ENCODE results near the gene MAGI2.

Gene MAGI2

DNA sequence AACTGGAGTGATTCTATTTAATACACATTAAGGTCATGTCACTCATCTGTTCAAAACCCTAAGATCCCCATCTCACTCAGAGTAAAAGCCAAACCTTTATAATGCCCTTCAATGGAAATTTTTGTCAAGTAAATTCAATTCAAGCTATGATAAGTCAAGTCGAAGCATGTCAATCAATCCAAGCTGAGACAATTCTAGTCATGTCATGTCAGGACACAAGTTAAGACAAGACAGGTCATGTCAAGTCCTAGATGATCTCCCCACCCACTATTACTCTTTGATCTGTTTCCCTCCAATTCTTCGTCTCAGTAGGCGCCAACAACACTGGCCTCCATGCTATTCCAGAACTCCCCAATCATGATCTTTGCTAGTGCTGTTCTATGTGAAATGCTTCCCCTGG is 141.4 kb downstream of the MAGI2 start:
- Histone ChIP-seq H3K36me3 (ENCODE audit: control insufficient read depth in 2 of 2, insufficient read depth in 2 of 2, low read length in 2 of 2) (no peaks in the 10 kb centered on the region), H3K27me3 (ENCODE audit: control insufficient read depth in 1 of 2, insufficient read depth in 2 of 2, low read length in 2 of 2) (no peaks in the 10 kb centered on the region), H3K4me3 (ENCODE audit: low read length in 2 of 2) (no peak overlapping the region), H3K27ac (ENCODE audit: low read length) (no peak overlapping the region), H3K9ac (ENCODE audit: low read length in 2 of 2) (no peak overlapping the region), H3K9me3 (ENCODE audit: control insufficient read depth in 2 of 2, low read length in 2 of 2) (no peaks in the 10 kb centered on the region), H3K4me1 (ENCODE audit: control insufficient read depth, insufficient read depth, low read length) (no peaks in the 10 kb centered on the region)

DNA sequence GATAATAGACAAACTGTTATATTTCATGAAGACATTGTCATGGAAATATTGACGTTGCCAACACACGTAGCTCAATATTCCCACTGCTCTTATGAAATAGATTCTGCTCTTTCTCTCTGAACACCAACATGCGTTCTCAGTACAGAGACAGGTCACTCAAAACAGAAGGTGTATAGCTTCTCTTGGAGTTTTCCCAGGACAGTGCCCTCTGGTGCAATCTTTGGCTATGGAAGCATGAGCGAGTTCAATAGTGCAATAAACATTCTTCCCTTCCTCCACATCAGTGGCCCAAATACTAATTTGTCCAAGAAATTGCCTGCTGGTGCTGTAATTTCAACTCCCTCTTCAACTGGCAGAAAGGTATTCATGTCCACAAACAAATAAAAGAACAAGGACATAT is 145.3 kb downstream of the MAGI2 start:
- H3K27me3 ChIP-seq (ENCODE audit: control insufficient read depth in 1 of 2, insufficient read depth in 2 of 2, low read length in 2 of 2), result no peaks in the 10 kb centered on the region
- H3K36me3 ChIP-seq (ENCODE audit: control insufficient read depth in 2 of 2, insufficient read depth in 2 of 2, low read length in 2 of 2), result no peaks in the 10 kb centered on the region
- no peaks in the 10 kb centered on the region for H3K4me1 ChIP-seq (ENCODE audit: control insufficient read depth, insufficient read depth, low read length)
- H3K27ac ChIP-seq (ENCODE audit: low read length), result no peak overlapping the region
- no peaks in the 10 kb centered on the region for H3K9me3 ChIP-seq (ENCODE audit: control insufficient read depth in 2 of 2, low read length in 2 of 2)
- no peak overlapping the region for H3K9ac ChIP-seq (ENCODE audit: low read length in 2 of 2)
- H3K4me3 ChIP-seq (ENCODE audit: low read length in 2 of 2), result no peak overlapping the region

DNA sequence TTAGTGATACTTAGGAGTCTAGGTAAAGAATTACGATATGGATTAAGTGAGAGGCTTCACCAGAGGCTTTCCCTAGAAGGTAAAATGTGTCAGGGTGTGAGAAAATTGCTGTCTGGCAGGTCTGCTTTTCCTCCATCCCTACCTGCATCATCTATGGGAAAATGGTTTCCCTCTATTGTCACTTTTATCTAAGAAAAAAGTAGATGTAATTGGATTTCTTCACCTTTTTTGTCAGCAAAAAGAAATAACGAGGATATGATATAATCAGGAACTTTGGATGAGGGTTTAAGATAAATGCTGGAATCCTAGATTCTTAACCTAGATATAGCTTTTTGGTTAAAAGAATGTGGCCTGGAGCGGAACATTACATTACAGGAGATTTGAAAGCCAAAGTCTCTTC is 146.1 kb downstream of the MAGI2 start:
- Histone ChIP-seq H3K36me3 (ENCODE audit: control insufficient read depth in 2 of 2, insufficient read depth in 2 of 2, low read length in 2 of 2) (no peaks in the 10 kb centered on the region), H3K4me3 (ENCODE audit: low read length in 2 of 2) (no peak overlapping the region), H3K9me3 (ENCODE audit: control insufficient read depth in 2 of 2, low read length in 2 of 2) (no peaks in the 10 kb centered on the region), H3K9ac (ENCODE audit: low read length in 2 of 2) (no peak overlapping the region), H3K4me1 (ENCODE audit: control insufficient read depth, insufficient read depth, low read length) (no peaks in the 10 kb centered on the region), H3K27me3 (ENCODE audit: control insufficient read depth in 1 of 2, insufficient read depth in 2 of 2, low read length in 2 of 2) (no peaks in the 10 kb centered on the region), H3K27ac (ENCODE audit: low read length) (no peak overlapping the region)

DNA sequence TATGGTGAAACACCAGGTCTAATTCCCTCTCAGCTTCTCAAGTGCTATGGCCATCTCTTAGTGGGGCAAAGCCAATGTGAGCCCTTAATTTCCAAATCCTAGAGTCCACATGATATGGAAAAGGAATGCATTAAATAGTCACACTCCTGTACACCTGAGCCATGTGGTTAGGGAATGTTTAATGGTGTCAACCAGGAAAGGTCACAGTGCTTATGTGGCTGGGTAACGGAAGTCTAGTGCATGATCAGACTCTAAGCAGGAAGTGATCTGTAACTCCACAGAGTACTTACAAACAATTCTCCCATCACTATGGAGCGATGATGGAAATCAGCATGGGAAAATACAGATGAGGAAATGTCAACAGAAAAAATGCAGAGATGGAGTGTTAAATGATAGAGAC is 148.8 kb downstream of the MAGI2 start:
- no peaks in the 10 kb centered on the region for H3K27me3 ChIP-seq (ENCODE audit: control insufficient read depth in 1 of 2, insufficient read depth in 2 of 2, low read length in 2 of 2)
- no peaks in the 10 kb centered on the region for H3K9me3 ChIP-seq (ENCODE audit: control insufficient read depth in 2 of 2, low read length in 2 of 2)
- H3K4me1 ChIP-seq (ENCODE audit: control insufficient read depth, insufficient read depth, low read length), result no peaks in the 10 kb centered on the region
- H3K9ac ChIP-seq (ENCODE audit: low read length in 2 of 2), result no peak overlapping the region
- H3K36me3 ChIP-seq (ENCODE audit: control insufficient read depth in 2 of 2, insufficient read depth in 2 of 2, low read length in 2 of 2), result no peaks in the 10 kb centered on the region
- H3K27ac ChIP-seq (ENCODE audit: low read length), result no peak overlapping the region
- no peak overlapping the region for H3K4me3 ChIP-seq (ENCODE audit: low read length in 2 of 2)

DNA sequence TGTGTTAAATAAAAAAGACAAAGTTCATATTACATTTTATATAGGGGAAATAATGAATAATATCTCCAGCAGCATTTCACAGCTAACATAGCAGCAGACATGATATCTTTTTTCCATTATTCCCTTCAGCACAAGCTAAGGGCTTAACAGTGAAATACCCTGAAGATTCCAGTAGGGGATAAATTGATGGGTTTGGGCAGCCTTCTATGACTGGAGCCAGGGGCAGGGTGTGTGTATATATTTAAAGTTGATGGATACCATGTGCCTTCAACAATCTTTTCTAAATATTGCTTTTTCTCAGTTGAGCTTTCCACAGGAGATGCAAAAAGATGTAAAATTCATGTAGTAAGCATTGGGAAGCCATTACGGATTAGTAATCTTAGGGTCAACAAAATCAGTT is 151.2 kb downstream of the MAGI2 start:
- H3K9ac ChIP-seq (ENCODE audit: low read length in 2 of 2), result no peak overlapping the region
- H3K36me3 ChIP-seq (ENCODE audit: control insufficient read depth in 2 of 2, insufficient read depth in 2 of 2, low read length in 2 of 2), result no peaks in the 10 kb centered on the region
- H3K27ac ChIP-seq (ENCODE audit: low read length), result no peak overlapping the region
- no peaks in the 10 kb centered on the region for H3K9me3 ChIP-seq (ENCODE audit: control insufficient read depth in 2 of 2, low read length in 2 of 2)
- H3K4me3 ChIP-seq (ENCODE audit: low read length in 2 of 2), result no peak overlapping the region
- H3K4me1 ChIP-seq (ENCODE audit: control insufficient read depth, insufficient read depth, low read length), result no peaks in the 10 kb centered on the region
- no peaks in the 10 kb centered on the region for H3K27me3 ChIP-seq (ENCODE audit: control insufficient read depth in 1 of 2, insufficient read depth in 2 of 2, low read length in 2 of 2)

DNA sequence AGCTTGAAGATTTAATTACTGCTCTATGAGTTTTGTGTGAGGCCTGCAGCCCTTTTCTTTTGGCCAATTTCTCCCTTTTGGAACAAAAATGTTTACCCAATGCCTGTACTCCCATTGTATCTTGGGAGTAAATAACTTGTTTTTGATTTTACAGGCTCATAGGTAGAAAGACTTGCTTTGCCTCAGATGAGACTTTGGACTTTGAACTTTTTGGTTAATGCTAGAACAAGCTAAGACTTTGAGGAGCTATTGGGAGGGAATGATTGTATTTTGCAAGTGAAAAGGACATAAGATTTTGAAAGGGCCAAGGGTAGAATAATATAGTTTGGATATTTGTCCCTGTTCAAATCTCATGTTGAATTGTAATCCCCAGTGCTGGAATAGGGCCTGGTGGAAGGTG is 152.0 kb downstream of the MAGI2 start:
- Histone ChIP-seq H3K4me1 (ENCODE audit: control insufficient read depth, insufficient read depth, low read length) (no peaks in the 10 kb centered on the region), H3K9me3 (ENCODE audit: control insufficient read depth in 2 of 2, low read length in 2 of 2) (no peaks in the 10 kb centered on the region), H3K27ac (ENCODE audit: low read length) (no peak overlapping the region), H3K27me3 (ENCODE audit: control insufficient read depth in 1 of 2, insufficient read depth in 2 of 2, low read length in 2 of 2) (no peaks in the 10 kb centered on the region), H3K9ac (ENCODE audit: low read length in 2 of 2) (no peak overlapping the region), H3K36me3 (ENCODE audit: control insufficient read depth in 2 of 2, insufficient read depth in 2 of 2, low read length in 2 of 2) (no peaks in the 10 kb centered on the region), H3K4me3 (ENCODE audit: low read length in 2 of 2) (no peak overlapping the region)

DNA sequence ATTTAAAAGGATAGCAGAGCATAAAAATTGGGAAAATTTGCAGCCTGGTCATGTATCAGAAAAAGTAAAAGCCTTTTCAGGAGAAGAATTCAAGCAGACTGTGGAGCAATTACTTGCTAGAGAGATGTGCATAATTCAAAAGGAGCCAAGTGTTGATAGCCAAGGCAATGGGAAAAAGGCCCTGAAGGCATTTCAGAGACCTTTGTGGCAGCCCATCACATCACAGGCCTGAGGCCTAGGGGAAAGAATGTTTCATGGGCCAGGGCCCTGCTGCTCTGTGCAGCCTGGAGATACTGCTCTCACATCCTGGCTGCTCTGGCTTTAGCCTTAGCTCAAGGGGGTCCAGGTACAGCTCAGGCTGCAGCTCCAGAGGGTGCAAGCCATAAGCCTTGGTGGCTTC is 152.9 kb downstream of the MAGI2 start:
- no peaks in the 10 kb centered on the region for H3K27me3 ChIP-seq (ENCODE audit: control insufficient read depth in 1 of 2, insufficient read depth in 2 of 2, low read length in 2 of 2)
- H3K36me3 ChIP-seq (ENCODE audit: control insufficient read depth in 2 of 2, insufficient read depth in 2 of 2, low read length in 2 of 2), result no peaks in the 10 kb centered on the region
- H3K27ac ChIP-seq (ENCODE audit: low read length), result no peak overlapping the region
- H3K9ac ChIP-seq (ENCODE audit: low read length in 2 of 2), result no peak overlapping the region
- no peak overlapping the region for H3K4me3 ChIP-seq (ENCODE audit: low read length in 2 of 2)
- no peaks in the 10 kb centered on the region for H3K9me3 ChIP-seq (ENCODE audit: control insufficient read depth in 2 of 2, low read length in 2 of 2)
- H3K4me1 ChIP-seq (ENCODE audit: control insufficient read depth, insufficient read depth, low read length), result no peaks in the 10 kb centered on the region

DNA sequence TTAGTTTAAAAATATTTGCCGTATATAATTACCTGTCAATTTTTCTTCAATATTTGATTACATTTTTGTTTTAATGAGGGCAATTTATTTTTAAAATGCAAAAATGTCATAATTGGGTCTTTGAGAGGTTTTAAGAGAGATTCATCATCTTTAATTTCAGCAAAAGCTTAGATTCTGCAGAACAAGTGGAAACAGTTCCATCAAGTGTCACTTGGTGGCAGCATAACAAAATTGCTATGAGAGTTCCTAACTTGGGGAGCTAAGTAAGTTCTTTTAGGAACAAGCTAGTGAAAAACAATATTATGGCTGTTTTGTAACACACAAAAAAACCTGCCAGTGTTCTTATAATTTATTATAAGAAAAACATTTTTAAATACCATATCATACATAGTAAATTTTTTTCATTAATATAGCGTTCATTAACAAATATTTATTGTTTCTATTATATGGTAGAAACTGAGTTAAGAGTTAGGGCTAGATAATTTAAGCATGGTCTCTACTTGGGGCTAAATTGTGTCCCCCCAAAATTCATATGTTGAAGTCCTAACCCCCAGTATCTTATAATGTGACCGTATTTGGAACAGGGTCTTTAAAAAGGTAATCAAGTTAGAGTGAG is 155.2 kb downstream of the MAGI2 start:
- H3K9ac ChIP-seq (ENCODE audit: low read length in 2 of 2), result no peak overlapping the region
- no peaks in the 10 kb centered on the region for H3K36me3 ChIP-seq (ENCODE audit: control insufficient read depth in 2 of 2, insufficient read depth in 2 of 2, low read length in 2 of 2)
- no peaks in the 10 kb centered on the region for H3K27me3 ChIP-seq (ENCODE audit: control insufficient read depth in 1 of 2, insufficient read depth in 2 of 2, low read length in 2 of 2)
- H3K4me3 ChIP-seq (ENCODE audit: low read length in 2 of 2), result no peak overlapping the region
- H3K4me1 ChIP-seq (ENCODE audit: control insufficient read depth, insufficient read depth, low read length), result no peaks in the 10 kb centered on the region
- H3K9me3 ChIP-seq (ENCODE audit: control insufficient read depth in 2 of 2, low read length in 2 of 2), result no peaks in the 10 kb centered on the region
- no peak overlapping the region for H3K27ac ChIP-seq (ENCODE audit: low read length)

DNA sequence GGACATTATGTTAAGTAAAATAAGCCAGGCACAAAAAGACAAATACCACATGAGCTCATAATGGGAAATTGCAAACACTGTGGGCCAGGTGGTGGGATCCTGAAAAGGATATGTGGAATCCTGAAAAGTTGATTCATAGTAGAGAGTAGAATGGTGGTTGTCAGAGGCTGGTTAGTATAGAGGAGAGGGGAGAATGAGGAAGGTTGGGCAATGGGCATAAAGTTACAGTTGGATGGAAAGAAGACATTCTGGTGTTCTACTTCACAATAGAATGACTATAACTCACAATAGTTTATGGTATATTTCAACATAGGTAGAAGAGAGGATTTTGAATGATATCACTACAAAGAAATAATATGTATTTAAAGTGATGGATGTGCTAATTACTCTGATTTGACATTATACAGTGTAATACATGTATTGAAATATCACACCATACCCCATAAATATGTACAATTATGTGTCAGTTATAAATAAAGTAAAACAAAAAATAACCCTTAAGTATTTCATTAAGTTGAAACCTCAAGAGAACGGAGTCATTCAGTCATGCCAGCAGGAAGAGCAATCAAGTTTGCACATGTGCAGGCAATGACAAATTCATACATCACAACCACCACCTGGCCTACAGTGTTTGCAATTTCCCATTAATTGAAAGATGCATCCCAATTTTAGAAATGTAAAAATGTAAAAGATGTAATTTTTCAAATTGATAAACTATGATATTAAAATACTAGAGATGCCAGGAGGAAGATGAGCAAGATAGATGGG is 156.7 kb downstream of the MAGI2 start:
- Histone ChIP-seq H3K9ac (ENCODE audit: low read length in 2 of 2) (no peak overlapping the region), H3K27me3 (ENCODE audit: control insufficient read depth in 1 of 2, insufficient read depth in 2 of 2, low read length in 2 of 2) (no peaks in the 10 kb centered on the region), H3K27ac (ENCODE audit: low read length) (no peak overlapping the region), H3K4me1 (ENCODE audit: control insufficient read depth, insufficient read depth, low read length) (no peaks in the 10 kb centered on the region), H3K4me3 (ENCODE audit: low read length in 2 of 2) (no peak overlapping the region), H3K36me3 (ENCODE audit: control insufficient read depth in 2 of 2, insufficient read depth in 2 of 2, low read length in 2 of 2) (no peaks in the 10 kb centered on the region), H3K9me3 (ENCODE audit: control insufficient read depth in 2 of 2, low read length in 2 of 2) (no peaks in the 10 kb centered on the region)

DNA sequence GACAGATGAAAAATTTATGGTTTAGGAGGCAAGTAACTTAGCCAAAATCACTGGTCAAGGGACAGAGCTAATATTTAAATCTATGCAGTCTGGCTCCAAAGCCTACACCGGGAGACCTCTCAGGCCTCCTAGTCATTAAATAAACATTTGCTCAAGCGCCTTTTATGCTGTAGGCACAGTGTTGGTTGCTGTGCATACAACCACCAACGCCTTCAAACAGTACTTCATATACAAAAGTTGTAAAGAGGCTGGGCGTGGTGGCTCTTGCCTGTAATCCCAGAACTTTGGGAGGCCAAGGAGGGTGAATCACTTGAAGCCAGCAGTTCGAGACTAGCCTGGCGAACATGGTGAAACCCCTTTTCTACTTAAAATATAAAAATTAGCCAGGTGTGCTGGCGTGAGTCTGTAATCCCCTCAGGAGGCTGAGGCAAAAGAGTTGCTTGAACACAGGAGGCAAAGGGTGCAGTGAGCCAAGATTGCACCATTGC is 159.8 kb downstream of the MAGI2 start:
- H3K9ac ChIP-seq (ENCODE audit: low read length in 2 of 2), result no peak overlapping the region
- H3K4me3 ChIP-seq (ENCODE audit: low read length in 2 of 2), result no peak overlapping the region
- no peaks in the 10 kb centered on the region for H3K4me1 ChIP-seq (ENCODE audit: control insufficient read depth, insufficient read depth, low read length)
- no peaks in the 10 kb centered on the region for H3K27me3 ChIP-seq (ENCODE audit: control insufficient read depth in 1 of 2, insufficient read depth in 2 of 2, low read length in 2 of 2)
- H3K36me3 ChIP-seq (ENCODE audit: control insufficient read depth in 2 of 2, insufficient read depth in 2 of 2, low read length in 2 of 2), result no peaks in the 10 kb centered on the region
- H3K9me3 ChIP-seq (ENCODE audit: control insufficient read depth in 2 of 2, low read length in 2 of 2), result no peaks in the 10 kb centered on the region
- H3K27ac ChIP-seq (ENCODE audit: low read length), result no peak overlapping the region

DNA sequence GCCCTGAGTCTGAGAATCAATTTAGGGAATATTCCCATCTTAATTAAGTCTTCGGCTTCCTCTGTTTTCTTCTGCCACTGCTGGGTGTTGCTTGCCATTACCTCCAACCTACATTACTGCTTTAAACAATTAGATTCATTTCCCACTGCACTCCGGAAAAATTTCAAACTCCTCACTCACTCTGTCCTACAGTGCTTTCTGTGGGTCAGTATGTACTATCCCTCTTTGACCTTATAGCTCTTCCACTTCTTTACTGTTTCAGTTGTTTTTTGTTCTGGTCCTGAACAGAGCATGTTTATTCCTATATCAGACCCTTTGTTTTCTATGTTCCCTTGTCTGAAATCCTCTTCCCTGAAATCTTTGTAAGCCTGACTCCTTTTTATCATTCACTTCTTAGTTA is 160.6 kb downstream of the MAGI2 start:
- Histone ChIP-seq H3K36me3 (ENCODE audit: control insufficient read depth in 2 of 2, insufficient read depth in 2 of 2, low read length in 2 of 2) (no peaks in the 10 kb centered on the region), H3K27ac (ENCODE audit: low read length) (no peak overlapping the region), H3K9me3 (ENCODE audit: control insufficient read depth in 2 of 2, low read length in 2 of 2) (no peaks in the 10 kb centered on the region), H3K4me1 (ENCODE audit: control insufficient read depth, insufficient read depth, low read length) (no peaks in the 10 kb centered on the region), H3K9ac (ENCODE audit: low read length in 2 of 2) (no peak overlapping the region), H3K4me3 (ENCODE audit: low read length in 2 of 2) (no peak overlapping the region), H3K27me3 (ENCODE audit: control insufficient read depth in 1 of 2, insufficient read depth in 2 of 2, low read length in 2 of 2) (no peaks in the 10 kb centered on the region)
